Ascending aorta (tissue), 2 donors: ENCODE results near the gene HMGN3. TPM values are rescaled to one million over a fixed set of nuclear protein-coding genes. Genes with fewer than 3 reads are reported as not detected.
A peak's percentile ranks its signal among the peaks of the same experiment; 100 is the strongest.

Experiments used
- DNase-seq, 2 donors: peaks; one replicate each; pipeline ENCODE4 v3.0.0-alpha.2; 2019; ENCODE audit warnings: low spot score in 2 of 2
- H3K27ac ChIP-seq, 2 donors: fragments of 200-600 bp; sonication (generic); one replicate each; pipeline ENCODE4 v1.5.1; 2016 to 2017; ENCODE audit warnings: mild to moderate bottlenecking in 1 of 2
- H3K27me3 ChIP-seq: fragments of 200-600 bp; sonication (generic); one replicate; pipeline ENCODE4 v1.5.1; 2017
- H3K36me3 ChIP-seq, 2 donors: fragments of 200-600 bp; sonication (generic); one replicate each; pipeline ENCODE4 v1.5.1; 2016
- H3K4me1 ChIP-seq, 2 donors: fragments of 200-600 bp; sonication (generic); one replicate each; pipeline ENCODE4 v1.5.1; 2016 to 2017; ENCODE audit warnings: mild to moderate bottlenecking in 1 of 2
- H3K4me3 ChIP-seq, 2 donors: fragments of 200-600 bp; sonication (generic); one replicate each; pipeline ENCODE4 v1.5.1; 2016 to 2017; ENCODE audit warnings: mild to moderate bottlenecking in 1 of 2
- H3K9me3 ChIP-seq, 2 donors: fragments of 200-600 bp; sonication (generic); one replicate each; pipeline ENCODE4 v1.5.1; 2016
- intact Hi-C: fragments of 100-400 bp; cut with DNase I; formaldehyde crosslinking; loops from one replicate; pipeline ENCODE4 v1.15.1; 2023
- total RNA-seq: library from RNA; depleted of rRNA; stranded (reverse); fragments of >200 nt; gene quantifications from one replicate; pipeline ENCODE4 v1.1.0, GENCODE V29; 2016
- TF ChIP-seq, protein P1 (sequence below), 3 experiments: fragments of 200-600 bp in 2 of 3; fragments of 450-650 bp in 1 of 3; sonication (generic) in 2 of 3; IDR thresholded peaks; one replicate each; pipeline ENCODE4 v1.5.1; 2016 to 2019; ENCODE audit warnings: antibody characterized with exemption in 3 of 3, mild to moderate bottlenecking in 1 of 3, moderate library complexity in 1 of 3

HMGN3 gene
- total RNA-seq, 1 donor from 2014 or later: 32.7 TPM

DNA sequence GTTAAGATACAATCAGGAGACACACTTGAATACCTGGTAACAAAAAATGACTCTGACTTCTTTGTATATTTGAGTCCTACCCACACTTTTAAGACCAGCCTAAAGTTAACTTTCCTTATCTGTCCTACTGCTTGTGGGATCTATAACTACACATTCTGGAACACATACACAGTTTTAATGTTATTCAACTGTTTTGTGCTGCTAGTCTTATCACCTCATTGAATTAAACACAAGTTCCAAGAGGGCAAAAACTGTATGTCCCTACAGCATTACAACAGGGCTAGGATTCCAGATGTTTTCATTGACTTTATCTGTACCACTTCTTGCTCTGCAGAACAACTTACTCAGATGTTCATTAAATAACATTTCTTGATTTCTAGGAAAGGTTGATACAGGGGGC, 2.8 kb downstream of the HMGN3 start:
- TF ChIP-seq, protein P1, sequence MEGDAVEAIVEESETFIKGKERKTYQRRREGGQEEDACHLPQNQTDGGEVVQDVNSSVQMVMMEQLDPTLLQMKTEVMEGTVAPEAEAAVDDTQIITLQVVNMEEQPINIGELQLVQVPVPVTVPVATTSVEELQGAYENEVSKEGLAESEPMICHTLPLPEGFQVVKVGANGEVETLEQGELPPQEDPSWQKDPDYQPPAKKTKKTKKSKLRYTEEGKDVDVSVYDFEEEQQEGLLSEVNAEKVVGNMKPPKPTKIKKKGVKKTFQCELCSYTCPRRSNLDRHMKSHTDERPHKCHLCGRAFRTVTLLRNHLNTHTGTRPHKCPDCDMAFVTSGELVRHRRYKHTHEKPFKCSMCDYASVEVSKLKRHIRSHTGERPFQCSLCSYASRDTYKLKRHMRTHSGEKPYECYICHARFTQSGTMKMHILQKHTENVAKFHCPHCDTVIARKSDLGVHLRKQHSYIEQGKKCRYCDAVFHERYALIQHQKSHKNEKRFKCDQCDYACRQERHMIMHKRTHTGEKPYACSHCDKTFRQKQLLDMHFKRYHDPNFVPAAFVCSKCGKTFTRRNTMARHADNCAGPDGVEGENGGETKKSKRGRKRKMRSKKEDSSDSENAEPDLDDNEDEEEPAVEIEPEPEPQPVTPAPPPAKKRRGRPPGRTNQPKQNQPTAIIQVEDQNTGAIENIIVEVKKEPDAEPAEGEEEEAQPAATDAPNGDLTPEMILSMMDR (IDR thresholded peaks at IDR 0.05): no peak
- no peaks in the 10 kb centered on the region for H3K9me3 ChIP-seq
- no peak overlapping the region for H3K4me3 ChIP-seq
- peaks cover 0 to 5% of the 10 kb centered on the region in 2 donors for H3K4me1 ChIP-seq
- DNase-seq: no peak
- intact Hi-C loops: loop anchor here (5.0 kb wide), 1 partner anchor 306 kb away; the partner anchor contains the start of gene LCA5
- H3K36me3 ChIP-seq: no peaks in the 10 kb centered on the region
- peak overlapping the region; percentile 22 to 59 for H3K27ac ChIP-seq
- no peaks in the 10 kb centered on the region for H3K27me3 ChIP-seq

DNA sequence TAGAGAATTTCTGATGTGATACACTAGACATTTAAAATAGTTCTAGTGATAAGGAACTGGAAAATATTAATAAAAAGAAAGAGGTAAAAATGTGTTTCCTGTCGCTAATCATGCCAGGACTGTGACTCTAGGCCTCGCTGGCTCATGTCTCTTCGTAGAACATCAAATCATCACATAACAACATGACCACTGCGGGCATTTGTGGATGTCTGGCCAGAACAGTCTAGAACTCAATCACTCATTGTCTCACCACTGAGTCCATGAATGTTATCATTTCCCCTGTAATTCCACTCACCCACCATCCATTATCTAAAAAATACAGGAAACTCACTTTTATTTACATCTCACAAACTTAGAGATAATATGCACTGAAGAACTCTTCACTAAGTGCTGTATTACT, 3.4 kb downstream of the HMGN3 start:
- Histone ChIP-seq H3K4me3 (no peak overlapping the region), H3K36me3 (no peaks in the 10 kb centered on the region), H3K4me1 (peaks cover 0 to 5% of the 10 kb centered on the region in 2 donors), H3K27ac (peak overlapping the region; percentile 16 to 59), H3K27me3 (no peaks in the 10 kb centered on the region), H3K9me3 (no peaks in the 10 kb centered on the region)
- DNase-seq: no peak
- intact Hi-C loops: loop anchor here (5.0 kb wide), 1 partner anchor 306 kb away; the partner anchor contains the start of gene LCA5
- TF ChIP-seq, protein P1 (IDR thresholded peaks at IDR 0.05): no peak

DNA sequence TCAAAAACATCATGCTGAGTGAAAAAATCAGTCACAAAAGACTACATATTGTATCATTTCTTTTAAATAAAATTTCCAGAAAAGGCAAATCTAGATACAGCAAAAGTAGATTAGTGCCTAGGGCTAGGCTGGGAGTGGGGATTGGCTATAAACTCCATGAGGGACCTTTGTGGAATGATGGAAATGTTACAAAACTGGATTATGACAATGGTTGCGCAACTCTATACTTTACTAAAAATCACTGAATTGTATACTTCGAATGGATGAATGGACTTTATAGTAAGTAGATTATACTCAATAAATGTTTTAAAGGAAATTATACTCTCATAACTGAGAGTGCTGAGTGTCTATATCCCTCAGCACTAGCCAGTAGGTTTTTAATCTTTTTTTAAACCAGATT, 4.3 kb downstream of the HMGN3 start:
- Histone ChIP-seq H3K27ac (no peak overlapping the region), H3K9me3 (no peaks in the 10 kb centered on the region), H3K4me3 (no peak overlapping the region), H3K4me1 (peaks cover 0 to 5% of the 10 kb centered on the region in 2 donors), H3K36me3 (no peaks in the 10 kb centered on the region), H3K27me3 (no peaks in the 10 kb centered on the region)
- intact Hi-C loops: loop anchor here (5.0 kb wide), 1 partner anchor 307 kb away; the partner anchor contains the start of gene LCA5
- DNase-seq: no peak
- TF ChIP-seq, protein P1 (IDR thresholded peaks at IDR 0.05): no peak

DNA sequence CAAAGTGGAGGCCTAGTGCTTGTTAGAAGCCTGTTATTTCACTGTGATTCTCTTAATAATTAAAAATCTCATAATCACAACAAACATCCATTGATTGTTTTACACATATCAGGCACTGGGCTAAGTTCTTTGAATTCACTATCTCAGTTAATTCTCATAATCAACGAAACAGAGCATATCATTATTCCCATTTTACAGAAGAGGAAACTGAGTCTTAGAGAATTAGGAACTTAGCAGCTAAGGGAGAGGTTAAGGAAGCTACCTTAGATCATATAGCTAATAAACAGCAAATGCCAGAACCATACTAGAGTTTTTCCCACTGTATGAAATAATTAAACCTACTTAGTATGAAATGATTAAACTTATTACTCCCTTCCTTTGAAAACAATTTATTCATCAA, 7.0 kb downstream of the HMGN3 start:
- intact Hi-C loops: no loop called here
- H3K27ac ChIP-seq: no peak overlapping the region
- H3K4me3 ChIP-seq: no peak overlapping the region
- TF ChIP-seq, protein P1 (IDR thresholded peaks at IDR 0.05): no peak
- DNase-seq: no peak
- H3K27me3 ChIP-seq: no peaks in the 10 kb centered on the region
- no peaks in the 10 kb centered on the region for H3K36me3 ChIP-seq
- peaks cover 0 to 2% of the 10 kb centered on the region in 2 donors for H3K4me1 ChIP-seq
- no peaks in the 10 kb centered on the region for H3K9me3 ChIP-seq

DNA sequence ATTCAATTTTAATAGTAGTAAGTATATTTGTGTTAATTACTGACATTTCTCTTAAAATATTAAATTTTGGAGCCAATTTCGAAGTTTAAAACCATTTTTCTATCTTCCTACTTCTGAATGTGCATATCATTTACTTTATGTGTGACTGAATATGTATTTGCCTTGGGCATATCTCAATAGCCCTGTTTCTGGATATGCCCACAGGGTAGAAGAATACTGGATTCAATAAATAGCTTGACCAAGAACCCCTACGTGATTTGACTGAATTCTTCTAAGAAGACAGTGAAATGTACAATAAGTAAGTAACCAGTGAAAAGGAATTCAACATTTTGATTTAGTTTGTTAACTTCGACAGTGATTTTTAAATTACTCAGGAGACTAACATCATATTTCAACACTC, 7.8 kb downstream of the HMGN3 start:
- Histone ChIP-seq H3K27ac (no peak overlapping the region), H3K4me3 (no peak overlapping the region), H3K27me3 (no peaks in the 10 kb centered on the region), H3K36me3 (no peaks in the 10 kb centered on the region), H3K9me3 (no peaks in the 10 kb centered on the region), H3K4me1 (no peaks in the 10 kb centered on the region)
- no peak for DNase-seq
- intact Hi-C loops: no loop called here
- TF ChIP-seq, protein P1 (IDR thresholded peaks at IDR 0.05): no peak
